NCI-H2107 treated with DMSO at 0.1 percent for 48 hours (cell line): ENCODE measurements around the gene COLGALT1.
"Not testable (repeated sequence)": the region's sequence is repeated elsewhere in the genome, so short reads cannot be mapped to it uniquely, and the experiment has no call there.

ENCODE experiments used
- DNase-seq: peaks from one replicate; lab custom pipeline; 2025; ENCODE audit not compliant: unreplicated experiment; lab: John Stamatoyannopoulos, UW

Gene COLGALT1

DNA sequence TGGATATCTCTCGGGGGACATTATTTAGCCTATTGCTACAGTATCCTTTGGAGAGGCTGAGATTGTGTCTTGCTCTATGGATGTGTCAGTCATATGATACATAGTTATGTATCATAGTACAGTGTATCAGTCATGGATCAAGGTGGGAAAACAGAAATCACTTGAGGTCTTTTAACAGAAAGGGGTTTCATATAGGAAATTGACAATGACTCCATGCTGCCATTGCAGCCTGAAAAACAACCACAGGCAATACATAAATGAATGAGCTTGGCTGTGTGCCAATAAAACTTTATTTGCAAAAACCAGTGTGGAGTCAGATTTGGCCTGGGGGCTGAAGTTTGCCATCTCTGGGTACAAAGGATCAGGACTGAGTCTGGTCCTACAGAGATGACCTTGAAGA lies 35.4 kb downstream of the COLGALT1 start:
- DNase-seq: no peak

DNA sequence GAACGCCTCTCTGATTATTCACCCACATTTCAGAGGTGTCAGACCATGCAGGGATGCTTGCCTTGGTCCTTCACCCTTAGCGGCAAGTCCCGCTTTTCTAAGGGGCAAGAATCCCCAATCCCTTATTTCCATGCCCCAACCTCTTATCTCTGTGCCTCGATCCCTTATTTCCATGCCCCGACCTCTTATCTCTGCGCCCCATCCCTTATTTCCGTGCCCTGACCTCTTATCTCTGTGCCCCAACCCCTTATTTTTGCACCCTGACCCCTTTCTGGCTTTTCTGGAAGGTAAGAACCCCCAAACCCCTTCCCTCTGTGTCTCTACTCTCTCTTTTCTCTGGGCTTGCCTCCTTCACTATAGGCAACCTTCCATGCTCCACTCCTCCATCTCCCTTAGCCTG lies 38.8 kb downstream of the COLGALT1 start:
- not testable (repeated sequence) for DNase-seq

DNA sequence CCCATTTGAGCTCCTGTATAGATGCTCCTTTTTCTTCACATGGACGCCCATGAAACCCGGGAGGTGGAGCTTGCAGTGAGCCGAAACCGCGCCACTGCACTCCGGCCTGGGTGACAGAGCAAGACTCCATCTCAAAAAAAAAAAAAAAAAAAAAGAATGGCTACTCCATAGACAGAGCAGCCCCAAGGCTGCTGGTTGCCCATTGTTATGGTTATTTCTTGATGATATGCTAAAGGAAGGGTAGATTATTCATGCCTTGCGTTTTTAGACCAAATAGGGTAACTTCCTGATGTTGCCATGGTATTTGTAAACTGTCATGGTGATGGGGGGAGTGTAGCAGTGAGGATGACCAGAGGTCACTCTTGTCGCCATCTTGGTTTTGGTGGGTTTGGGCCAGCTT lies 42.6 kb downstream of the COLGALT1 start:
- not testable (repeated sequence) for DNase-seq

DNA sequence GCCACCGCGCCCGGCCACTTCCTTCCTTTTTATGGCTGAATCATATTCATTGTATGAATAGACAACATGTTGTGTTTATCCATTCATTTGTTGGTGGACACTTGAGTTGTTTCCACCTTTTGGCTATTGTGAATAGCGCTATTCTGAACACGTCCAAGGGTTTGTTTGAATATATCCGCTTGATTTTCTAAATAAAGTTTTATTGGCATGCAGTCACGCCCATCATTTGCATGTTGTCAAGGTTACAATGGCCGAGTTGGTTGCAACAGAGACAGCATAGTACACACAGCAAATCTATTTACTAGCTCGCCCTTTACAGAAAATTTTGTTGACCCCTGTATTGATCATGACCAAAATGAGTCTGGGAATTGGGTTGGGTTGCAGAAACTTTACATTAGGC lies 43.5 kb downstream of the COLGALT1 start:
- DNase-seq: no peak

DNA sequence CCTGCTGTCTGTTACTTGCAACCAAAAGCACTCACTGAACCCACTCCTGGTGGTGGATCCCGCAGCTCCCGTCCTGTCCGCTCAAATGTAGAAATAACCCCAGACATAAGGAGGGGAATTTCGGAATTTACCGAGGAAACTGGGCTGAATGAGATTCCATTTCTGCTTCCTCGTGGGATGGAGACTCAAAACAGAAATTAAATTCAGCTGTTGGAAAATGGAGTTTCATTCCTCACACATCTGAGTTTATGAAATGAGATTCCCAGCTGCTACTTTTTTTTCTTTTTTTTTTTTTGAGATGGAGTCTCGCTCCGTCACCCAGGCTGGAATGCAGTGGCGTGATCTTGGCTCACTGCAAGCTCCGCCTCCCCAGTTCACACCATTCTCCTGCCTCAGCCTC lies 44.3 kb downstream of the COLGALT1 start:
- no peak for DNase-seq

DNA sequence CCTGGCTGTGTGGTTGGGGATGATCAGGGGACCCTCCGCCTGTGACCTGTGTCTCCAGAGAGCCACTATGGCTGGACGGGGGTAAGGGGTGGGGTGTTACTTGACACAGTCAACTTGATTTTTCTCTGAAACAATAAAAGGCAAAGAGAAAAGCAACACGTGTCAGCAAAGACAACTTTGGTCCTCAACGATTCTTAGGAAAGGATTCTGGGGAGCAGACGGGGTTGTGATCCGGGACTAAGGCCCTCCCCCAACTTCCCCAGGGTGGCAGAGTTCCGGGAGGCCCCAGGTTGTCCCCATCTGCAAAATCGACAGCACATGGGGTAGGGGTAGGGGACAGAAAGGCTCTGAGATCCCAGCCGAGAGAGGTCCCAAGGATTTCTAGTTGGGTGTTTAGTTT lies 46.2 kb downstream of the COLGALT1 start:
- no peak for DNase-seq

DNA sequence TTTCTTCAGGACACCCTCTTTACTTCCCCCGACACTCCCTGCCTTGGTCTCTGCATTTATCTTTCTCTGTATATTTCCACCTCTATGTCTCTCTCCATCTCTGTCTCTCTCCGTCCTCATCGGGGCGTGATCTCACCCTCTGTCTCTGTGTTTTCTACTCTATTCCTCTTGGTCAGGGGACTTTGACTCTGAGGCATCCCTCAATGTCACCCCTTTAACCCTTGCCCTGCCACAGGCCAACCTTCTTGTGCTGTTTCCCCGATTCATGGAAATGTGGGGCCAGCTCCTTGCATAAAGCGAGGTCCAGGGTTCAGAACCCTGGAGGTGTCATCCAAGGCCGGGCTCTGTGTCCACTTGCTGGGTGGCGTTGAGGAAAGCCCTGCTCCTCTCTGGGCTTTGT lies 46.8 kb downstream of the COLGALT1 start:
- DNase-seq: no peak

DNA sequence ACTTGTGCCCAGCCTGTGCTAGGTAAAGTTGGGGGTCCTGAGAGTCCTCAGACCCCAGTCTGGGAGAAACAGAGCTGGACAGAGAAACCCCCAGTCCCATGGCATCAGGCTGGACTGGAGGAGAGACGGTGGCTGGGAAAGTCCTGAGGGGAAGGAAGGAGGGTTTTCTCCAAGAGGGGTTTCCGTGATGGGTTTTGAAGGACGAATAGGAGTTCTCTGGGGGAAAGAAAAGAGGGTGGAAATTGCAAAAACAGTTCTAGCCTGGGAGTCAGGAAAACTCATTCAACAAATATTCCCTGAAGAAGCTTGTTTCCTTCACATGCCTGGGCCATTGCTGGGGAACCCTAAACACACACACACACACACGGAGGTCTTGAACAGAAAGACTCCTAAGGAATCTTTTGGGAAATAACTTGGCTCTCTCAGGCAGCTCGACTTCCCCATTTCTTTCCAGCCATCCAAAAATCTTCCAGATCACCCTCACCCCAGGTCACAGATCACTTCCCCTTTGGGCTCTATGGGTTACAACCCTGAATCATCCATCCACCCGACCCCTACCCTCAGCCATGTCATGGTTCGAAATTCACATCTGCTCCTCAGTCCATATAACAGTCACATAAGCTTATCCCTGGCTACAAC lies 47.5 kb downstream of the COLGALT1 start:
- no peak for DNase-seq

DNA sequence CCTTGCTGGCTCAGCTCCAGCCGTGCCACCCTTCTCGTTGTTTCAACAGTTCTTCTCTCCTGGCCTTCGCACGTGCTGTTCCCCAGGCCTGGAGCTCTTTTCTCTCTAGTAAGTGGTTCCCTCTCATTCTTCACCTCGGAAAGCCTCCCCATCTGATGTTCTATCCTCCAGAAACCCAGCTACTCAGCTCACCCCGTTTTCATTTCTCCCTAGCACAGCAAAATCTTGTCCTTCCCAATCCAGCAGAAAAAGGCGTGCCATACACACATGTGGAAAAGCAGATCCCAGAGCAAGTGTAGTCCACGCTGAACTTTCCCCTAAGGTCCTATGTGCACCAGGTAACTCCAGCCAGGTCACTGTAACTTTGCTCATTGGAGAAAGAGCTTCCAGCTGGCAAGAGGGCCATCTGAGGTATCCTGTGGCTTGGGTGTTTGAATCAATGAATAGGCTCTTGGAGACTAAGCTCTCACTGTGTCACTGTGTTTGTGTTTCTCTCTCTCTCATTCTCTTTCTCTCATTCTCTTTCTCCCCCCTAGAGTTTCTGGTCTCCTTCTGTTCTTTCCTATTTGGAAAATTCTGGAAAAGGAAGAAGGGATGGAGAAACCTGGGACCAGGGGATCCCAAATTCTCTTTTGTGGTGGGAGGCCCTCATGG lies 49.0 kb downstream of the COLGALT1 start:
- DNase-seq: no peak

DNA sequence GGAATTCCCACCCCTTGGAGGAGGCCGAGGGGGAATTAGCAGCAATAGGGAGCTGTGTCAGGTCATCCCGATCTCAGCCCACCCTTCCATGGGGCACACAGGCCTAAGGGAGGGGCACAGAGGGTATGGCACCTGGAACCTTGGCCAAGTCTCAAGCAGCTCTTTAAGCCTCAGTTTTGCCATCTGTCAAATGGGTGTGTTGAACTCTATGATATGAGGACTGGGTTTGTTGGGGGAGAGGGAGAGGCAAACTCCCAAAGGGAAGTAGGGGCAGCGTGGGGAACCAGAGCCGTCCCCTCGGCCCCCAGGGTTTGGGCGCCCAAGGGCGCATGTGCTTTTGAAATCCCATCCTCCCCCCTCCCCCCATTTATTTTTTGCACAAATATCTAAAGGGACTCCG lies 49.7 kb downstream of the COLGALT1 start:
- no peak for DNase-seq

DNA sequence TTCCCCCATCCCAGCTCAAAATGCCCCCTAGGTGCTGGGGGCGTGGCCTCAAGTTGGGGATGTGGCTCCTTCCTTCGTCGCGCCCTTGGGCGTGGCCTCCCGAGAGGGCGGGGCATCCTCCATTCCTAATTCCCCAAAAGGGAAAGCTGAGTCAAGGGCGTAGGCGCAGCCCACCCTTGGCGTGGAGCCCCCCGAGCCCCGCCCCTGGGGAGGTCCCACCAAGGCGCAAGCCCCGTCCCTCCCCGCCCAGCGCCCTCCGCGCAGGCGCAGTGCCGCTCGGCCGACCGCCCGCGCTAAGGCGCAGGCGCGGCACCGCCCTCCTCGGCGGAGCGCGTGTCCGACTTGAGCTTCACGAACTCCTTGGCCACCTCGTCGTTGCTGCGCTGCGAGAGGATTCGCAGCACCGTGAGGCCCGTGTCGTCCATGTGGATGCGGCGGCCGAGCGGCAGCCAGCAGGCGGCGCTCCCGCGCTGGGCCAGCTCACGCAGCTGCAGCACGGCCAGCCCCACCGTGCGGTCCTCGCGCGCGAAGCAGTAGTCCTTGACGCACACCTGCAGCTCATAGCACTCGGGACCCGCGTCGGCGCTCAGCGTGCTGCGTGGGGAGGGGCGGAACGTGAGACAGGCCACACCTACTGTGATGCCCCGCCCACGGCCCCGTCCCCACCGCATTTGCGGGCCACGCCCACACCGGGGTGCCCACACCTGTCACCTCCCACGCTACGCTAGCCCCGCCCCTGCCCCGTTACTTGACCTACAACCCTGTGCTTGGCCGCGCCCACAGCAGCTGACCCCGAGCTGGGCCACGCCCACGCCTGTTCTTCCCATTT lies 50.5 kb downstream of the COLGALT1 start:
- no peak for DNase-seq

DNA sequence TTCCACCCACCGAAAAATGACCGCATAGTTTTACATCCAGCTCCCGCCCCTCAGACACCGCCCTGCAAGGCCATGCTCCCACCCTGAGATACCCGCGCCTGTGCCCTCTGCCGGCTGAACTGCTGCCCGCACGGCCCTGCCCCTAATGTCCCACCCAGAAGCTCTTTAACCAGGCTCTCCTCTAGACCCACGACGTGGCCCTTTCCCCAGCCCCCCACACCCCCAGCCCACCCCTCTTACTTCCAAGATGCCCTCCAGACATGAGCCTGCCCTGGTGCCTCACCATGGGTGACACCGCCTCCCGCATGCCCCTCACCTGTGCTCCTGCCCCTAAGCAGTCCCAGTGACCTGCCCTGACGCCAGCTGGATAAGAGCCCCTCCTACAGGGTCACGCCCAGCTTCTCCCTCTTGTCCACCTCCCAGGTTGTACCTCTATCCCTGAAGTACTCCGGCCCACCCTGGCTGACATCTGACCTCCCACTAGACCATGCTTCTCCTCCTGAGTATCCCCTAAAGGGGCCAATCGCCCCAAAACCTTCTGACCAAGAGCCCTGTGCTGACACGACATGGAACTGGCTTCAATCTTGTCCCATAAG lies 51.2 kb downstream of the COLGALT1 start:
- DNase-seq: no peak

DNA sequence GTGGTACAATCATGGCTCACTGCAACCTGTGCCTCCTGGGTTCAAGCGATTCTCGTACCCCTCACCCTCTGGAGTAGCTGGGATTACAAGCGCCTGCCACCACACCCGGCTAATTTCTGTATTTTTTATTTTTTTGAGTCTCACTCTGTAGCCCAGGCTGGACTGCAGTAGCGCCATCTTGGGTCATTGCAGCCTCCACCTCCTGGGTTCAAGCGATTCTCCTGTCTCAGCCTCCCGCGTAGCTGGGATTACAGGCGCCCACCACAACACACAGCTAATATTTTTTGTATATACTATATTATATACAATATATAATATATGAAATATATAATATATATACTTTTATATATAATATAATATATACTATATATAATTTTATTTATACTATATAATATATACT lies 52.5 kb downstream of the COLGALT1 start:
- DNase-seq: no peak

DNA sequence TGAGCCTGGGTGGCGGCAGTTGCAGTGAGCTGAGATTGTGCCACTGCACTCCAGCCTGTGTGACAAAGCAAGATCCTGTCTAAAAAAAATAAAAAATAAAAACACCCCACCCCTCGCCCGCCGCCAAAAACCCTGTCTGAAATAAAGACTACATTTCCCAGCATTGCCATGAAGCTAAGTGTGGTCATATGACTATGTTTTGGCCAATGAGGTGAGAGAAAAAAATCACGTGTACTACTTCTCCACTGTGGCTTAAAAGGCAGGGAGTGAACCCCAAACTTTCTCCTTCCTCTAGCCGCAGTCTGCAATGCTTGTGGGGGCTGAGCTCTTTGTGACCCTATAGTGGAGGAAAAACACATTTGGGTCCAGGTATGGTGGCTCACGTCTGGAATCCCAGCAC lies 54.9 kb downstream of the COLGALT1 start:
- no peak for DNase-seq

DNA sequence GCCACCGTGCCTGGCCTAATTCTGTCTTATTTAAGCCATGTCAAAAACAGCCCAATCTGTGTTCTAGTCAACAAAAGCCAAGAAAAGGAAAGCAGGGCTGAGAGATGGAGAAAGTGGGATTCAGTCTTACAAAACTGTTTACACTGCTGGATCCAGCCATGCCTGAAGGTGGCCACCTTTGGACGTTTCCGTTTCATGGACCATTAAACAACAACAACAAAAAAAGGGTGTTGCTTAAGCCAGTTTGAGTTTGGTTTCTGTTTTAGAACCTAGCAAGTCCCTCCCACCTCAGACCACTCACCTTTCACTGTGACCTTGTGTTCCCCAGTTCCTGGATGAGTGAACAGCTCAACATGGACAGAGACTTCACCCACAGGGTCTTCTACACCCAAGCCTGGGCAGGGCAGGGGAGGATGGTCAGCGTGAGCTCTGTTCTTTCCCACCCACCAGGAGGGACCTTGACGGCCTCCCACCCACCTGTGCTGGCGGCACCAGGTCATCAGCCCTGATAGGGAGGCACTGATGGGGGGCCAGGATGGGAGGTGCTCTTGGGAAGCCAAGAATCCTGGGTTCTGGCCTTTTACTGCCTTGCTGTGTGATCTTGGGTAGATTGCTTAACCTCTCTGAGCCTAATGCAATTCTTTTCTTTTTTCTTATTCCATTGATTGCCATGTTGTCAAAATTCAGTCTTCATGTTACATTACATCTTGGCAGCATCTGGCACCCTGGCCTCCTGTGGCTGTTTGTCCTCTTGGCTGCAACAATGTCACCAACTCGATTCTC lies 56.2 kb downstream of the COLGALT1 start:
- DNase-seq: no peak

DNA sequence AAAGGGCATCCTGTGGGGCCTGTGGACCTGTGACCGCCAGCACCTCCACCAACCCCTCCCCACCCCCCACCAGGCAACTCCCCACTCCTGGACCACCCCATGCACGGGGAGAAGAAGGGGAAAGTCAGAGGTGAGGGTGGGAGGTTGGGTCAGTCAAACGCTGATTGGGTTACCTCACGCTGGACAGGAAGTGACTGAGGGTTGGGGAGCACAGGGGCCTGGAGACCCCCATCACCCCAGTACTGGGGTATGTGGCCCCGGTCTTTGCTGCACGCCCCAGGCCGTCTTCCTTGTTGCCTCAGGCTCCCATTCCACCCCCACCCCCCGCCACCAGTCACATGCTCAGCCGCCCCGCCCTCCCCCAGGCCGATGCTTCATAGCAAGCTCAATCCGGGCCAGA lies 59.0 kb downstream of the COLGALT1 start:
- DNase-seq: no peak

DNA sequence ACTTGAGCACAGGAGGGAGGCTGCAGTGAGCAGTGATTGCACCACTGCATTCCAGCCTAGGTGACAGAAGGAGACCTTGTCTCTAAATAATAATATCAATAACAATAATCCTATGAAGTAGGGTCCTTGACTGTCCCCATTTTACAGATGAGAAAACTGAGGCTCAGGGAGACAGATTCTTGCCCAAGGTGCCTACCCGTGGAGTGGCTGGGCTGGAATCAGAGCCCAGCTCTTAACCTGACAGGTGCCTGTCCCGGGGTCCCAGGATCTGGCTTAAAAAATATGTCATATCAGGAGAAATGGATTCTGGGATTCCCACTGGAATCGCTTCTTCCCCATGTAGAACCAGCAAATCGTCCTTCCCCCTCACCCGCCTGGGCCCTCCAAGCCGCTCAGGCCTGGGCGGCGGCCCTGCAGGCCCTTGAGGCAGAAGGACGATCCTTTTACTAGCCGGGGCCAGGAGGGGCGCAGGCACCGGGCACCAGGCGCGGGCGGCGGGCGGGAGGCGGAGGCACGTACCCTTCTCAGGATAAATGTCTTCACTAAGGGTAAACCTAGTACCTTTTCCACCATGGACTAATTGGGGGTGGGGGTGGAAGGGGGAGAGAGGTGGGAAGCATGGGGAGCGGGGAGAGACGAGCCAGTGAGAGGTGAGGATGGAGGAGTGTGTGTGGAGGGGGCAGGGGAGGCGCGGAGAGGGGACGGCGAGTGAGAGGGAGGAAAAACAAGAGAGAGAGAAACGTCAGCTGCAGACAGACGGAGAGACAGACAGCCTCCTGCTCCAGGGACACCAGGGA lies 60.6 kb downstream of the COLGALT1 start:
- no peak for DNase-seq

DNA sequence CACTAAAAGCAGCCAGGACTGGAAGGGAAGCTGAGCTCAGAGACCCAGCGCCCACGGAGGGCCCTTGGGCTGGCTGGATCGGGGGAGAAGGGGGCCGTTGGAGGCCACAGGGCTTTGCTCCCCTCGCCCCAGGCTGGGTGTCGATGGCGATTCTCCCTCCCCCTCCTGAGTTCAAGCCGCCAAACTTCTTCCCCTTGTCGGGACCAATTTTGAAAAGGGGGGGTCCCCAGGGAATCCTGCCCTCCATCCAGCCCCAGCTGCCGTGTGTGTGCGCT lies 61.2 kb downstream of the COLGALT1 start:
- no peak for DNase-seq

DNA sequence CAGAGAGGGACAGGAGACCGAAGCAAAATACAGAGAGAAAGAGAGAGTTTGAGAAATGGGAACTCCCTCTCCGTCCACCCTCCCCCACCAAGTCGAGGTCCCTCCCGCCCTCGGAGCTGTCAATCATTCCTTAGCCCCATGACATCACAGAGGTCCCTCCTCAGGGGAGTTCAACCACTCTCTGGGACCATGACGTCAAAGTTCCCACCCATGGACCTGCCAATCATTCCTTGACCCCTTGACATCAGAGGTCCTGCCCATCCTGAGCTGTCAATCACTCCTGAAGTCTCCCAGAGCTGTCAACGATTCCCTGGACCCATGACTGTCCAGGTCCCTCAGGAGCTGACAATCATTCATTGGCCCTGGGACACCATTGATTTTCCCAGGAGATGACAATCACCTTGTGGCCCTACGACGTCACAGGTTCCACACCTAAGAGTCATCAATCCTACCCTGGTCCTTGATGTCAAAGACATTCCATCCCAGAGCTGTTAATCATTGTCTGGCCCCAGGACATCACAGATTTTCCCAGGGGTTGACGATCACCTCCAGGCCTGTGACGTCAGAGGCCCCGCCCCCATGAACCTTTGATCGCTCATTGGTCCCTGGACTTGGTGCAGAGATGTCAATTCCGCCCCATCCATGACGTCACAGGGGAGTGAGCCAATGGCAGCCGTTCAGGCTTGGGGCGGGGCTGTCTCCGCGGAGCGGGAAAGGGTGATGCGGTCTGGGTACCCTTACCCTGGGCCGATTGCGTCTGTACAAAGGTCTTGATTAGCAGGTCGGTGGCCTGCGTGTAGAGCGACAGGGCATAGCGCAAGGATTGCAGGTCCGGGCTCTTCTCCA lies 61.7 kb downstream of the COLGALT1 start:
- no peak for DNase-seq

DNA sequence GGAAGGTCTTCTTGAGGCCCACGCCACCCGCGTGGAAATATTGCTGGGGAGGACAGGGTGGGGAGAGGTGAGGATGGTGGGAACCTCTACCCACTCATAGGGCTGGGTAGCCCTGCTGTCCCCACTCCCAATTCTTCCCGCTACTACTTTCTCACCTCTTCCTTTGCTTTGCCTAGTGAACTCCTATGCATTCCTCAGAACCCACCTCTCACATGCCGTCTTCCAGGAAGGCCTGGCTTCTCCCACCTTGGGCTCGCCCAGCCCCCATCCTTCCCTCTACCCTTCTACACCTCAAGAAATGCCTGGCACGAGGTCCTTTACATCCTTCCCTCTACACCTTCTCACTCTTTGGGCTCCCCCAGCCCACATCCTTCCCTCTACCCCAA lies 62.4 kb downstream of the COLGALT1 start:
- DNase-seq: no peak
